BLaER1 (cell line): ENCODE measurements around the gene TNFRSF8.

Source experiments
- H3K27ac ChIP-seq: shearing (Covaris generic); formaldehyde crosslinking; 2 replicates; pipeline ENCODE4 v1.8.1; 2022
- H3K27me3 ChIP-seq: shearing (Covaris generic); formaldehyde crosslinking; 2 replicates; pipeline ENCODE4 v1.8.1; 2022
- H3K36me3 ChIP-seq: shearing (Covaris generic); formaldehyde crosslinking; 2 replicates; pipeline ENCODE4 v1.8.1; 2022
- H3K4me1 ChIP-seq: shearing (Covaris generic); formaldehyde crosslinking; 2 replicates; pipeline ENCODE4 v1.8.1; 2022
- H3K4me2 ChIP-seq: shearing (Covaris generic); formaldehyde crosslinking; 2 replicates; pipeline ENCODE4 v1.8.1; 2022
- H3K4me3 ChIP-seq: shearing (Covaris generic); formaldehyde crosslinking; 2 replicates; pipeline ENCODE4 v1.8.1; 2022
- H3K9ac ChIP-seq: shearing (Covaris generic); formaldehyde crosslinking; 2 replicates; pipeline ENCODE4 v1.8.1; 2022
- H3K9me3 ChIP-seq: shearing (Covaris generic); formaldehyde crosslinking; 2 replicates; pipeline ENCODE4 v1.8.1; 2022
- H4K20me1 ChIP-seq: shearing (Covaris generic); formaldehyde crosslinking; 2 replicates; pipeline ENCODE4 v1.8.1; 2022
- Cebpa-rat ChIP-seq: shearing (Covaris generic); IDR thresholded peaks from 2 replicates; pipeline ENCODE4 v1.8.1; 2022

TNFRSF8 gene

DNA sequence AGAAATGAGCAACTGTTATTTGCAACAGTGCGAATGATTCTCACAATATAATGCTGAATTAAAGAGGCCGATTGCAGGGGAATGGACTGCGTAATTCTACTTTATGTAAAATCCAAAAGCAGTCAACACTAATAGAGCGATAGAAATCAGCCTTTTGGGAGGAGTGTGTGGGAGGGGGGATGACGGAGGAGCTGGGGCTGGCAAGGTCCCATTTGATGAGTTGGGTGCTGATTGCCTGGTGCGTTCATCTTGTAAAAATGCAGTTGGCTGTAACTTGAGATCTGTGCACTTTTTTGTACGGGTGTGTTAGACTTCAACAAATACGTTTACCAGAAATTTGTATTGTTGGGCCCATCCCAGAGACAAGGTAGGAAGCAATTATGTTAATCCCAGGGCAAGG lies 20.7 kb downstream of the TNFRSF8 start:
- H4K20me1 ChIP-seq: no peaks in the 10 kb centered on the region
- peaks cover 70% of the 10 kb centered on the region for H3K4me1 ChIP-seq
- no peak overlapping the region for H3K4me2 ChIP-seq
- no peak for TF ChIP-seq Cebpa-rat
- no peak overlapping the region for H3K27ac ChIP-seq
- H3K9ac ChIP-seq: no peak overlapping the region
- H3K4me3 ChIP-seq: no peak overlapping the region
- peaks cover 16% of the 10 kb centered on the region for H3K9me3 ChIP-seq
- peaks cover 13% of the 10 kb centered on the region for H3K36me3 ChIP-seq
- H3K27me3 ChIP-seq: no peaks in the 10 kb centered on the region

DNA sequence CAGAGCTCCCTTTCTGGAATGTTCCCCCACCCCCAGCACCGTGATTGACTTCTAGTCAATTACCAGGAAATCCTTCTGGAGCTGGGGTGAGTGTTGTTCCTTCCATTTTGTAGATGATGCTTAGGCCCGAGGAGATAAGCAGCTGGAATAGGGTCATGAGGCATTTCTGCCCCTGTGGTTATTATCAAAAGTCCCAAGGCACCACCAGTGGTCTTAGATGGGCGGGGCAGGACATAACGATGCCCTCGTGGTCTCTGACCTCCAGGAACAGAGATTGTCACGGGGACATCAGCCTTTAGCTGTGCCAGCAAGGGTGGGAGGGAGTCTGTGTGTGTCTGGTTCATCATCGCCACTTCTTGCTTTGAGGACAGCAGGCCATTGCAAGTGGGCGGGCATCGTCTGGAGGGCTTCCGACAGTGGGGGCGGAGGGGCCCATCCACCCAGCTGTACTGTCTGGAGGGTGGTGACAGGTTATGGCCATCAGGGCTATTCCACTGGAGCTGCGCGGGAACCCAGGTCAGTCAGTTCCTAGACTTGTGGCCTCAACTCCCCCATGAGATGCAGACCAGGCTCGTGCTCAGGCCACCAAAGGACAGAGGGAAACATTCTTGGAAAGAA lies 22.6 kb downstream of the TNFRSF8 start:
- peaks cover 13% of the 10 kb centered on the region for H3K36me3 ChIP-seq
- H3K9me3 ChIP-seq: peaks cover 16% of the 10 kb centered on the region
- H3K9ac ChIP-seq: no peak overlapping the region
- H3K27ac ChIP-seq: no peak overlapping the region
- peak overlapping the region; percentile 22 for H3K4me2 ChIP-seq
- no peak for TF ChIP-seq Cebpa-rat
- no peak overlapping the region for H3K4me3 ChIP-seq
- peaks cover 5% of the 10 kb centered on the region; the same call in 1 of the 2 replicates for H4K20me1 ChIP-seq
- H3K4me1 ChIP-seq: peaks cover 68% of the 10 kb centered on the region
- no peaks in the 10 kb centered on the region for H3K27me3 ChIP-seq

DNA sequence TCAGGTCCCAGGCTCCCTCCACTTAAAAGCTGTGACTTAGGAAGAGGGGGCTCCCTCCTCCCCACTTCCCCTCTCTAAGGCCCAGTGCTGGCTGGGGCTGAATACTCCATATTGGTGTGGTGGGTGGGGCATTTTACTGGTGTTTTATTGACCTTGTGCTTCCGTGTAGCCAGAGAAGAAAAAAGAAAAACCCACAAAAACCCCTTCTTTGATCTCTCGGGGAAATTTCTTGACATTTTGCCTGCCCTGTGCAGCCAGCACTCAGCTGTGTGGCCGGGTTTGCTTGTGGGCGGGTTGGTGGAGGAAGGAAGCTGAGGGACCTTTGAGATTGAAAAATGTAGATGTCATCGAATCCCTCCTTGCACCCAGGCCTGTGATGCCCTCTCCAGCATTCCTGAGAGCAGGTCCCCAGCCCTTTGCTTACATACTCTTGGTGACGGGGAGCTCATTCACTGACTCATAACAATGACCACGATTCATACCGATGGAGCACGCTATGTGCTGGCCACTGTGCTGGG lies 24.8 kb downstream of the TNFRSF8 start:
- Histone ChIP-seq H3K4me2 (peak overlapping the region; percentile 88), H3K27me3 (no peaks in the 10 kb centered on the region), H3K9ac (peak overlapping the region; percentile 68), H3K4me1 (peaks cover 60% of the 10 kb centered on the region), H3K36me3 (peaks cover 24% of the 10 kb centered on the region), H3K27ac (peak overlapping the region; percentile 89), H3K9me3 (peaks cover 5% of the 10 kb centered on the region; the same call in 1 of the 2 replicates), H3K4me3 (peak overlapping the region; percentile 31), H4K20me1 (peaks cover 5% of the 10 kb centered on the region; the same call in 1 of the 2 replicates)
- no peak for TF ChIP-seq Cebpa-rat

DNA sequence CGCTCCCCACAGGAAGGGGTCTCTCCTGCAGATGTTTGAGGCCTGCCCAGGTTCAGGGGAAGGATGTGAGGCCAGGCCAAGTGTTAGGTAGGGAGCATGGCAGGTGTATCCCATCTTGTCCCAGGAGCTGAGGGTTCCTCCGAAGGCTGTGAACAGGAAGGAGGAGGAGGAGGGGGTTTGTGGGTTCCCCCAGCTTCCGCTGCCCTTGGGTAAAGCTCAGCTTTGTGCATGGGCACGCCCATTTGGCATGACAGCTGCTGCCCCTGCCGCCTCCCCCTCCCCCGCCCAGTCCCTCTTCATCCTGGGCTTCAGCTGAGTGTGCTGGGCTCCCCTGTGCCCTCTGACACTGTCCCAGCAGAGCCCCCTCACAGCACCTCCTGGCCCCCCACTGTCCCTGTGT lies 25.5 kb downstream of the TNFRSF8 start:
- peak overlapping the region; percentile 88 for H3K4me2 ChIP-seq

DNA sequence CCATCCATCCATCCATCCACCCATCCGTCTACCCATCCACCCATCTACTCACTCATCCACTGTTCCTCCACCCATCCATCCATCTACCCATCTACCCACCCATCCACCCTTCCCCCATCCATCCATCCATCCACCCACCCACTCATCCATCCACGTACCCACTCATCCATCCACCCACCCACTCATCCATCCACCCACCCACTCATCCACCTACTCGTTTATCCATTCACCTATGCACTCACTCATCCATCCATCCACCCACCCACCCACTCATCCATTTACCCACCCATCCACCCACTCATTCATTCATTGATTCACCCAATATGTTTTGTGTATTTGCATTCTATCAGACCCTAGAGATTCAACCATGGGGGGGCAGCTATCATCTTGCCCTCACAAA lies 27.2 kb downstream of the TNFRSF8 start:
- peaks cover 5% of the 10 kb centered on the region; the same call in 1 of the 2 replicates for H4K20me1 ChIP-seq
- no peak overlapping the region for H3K27ac ChIP-seq
- TF ChIP-seq Cebpa-rat: no peak
- peaks cover 59% of the 10 kb centered on the region for H3K4me1 ChIP-seq
- no peak overlapping the region for H3K4me3 ChIP-seq
- H3K36me3 ChIP-seq: peaks cover 23% of the 10 kb centered on the region
- no peak overlapping the region for H3K4me2 ChIP-seq
- no peak overlapping the region for H3K9ac ChIP-seq
- H3K27me3 ChIP-seq: no peaks in the 10 kb centered on the region
- no peaks in the 10 kb centered on the region for H3K9me3 ChIP-seq

More for the DNA sequence above, 25.5 kb downstream of the TNFRSF8 start:
- TF ChIP-seq Cebpa-rat: no peak
- peak overlapping the region; percentile 68 for H3K9ac ChIP-seq
- H4K20me1 ChIP-seq: peaks cover 5% of the 10 kb centered on the region; the same call in 1 of the 2 replicates
- peak overlapping the region; percentile 31 for H3K4me3 ChIP-seq
- H3K27me3 ChIP-seq: no peaks in the 10 kb centered on the region
- peak overlapping the region; percentile 89 for H3K27ac ChIP-seq
- peaks cover 24% of the 10 kb centered on the region for H3K36me3 ChIP-seq
- H3K4me1 ChIP-seq: peaks cover 60% of the 10 kb centered on the region
- H3K9me3 ChIP-seq: no peaks in the 10 kb centered on the region

DNA sequence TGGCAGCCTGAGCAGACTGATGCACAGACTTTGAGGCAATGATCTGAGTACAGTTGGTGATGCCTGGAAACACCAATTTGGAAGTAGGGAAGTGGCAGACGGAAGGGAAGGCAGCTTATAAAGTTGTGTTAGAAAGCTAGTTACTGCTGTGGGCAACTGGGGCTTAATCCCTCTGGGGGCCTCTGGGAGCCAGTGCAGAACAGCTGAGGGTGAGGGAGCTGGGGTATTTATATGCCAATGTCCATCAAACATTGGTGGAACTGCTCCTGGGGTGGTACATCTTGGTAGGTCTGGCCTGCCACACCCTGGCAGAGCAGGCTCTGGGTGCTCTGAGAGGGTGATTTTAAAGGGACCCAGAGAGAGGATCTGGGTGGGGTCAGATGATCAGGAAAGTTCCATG lies 28.1 kb downstream of the TNFRSF8 start:
- peaks cover 50% of the 10 kb centered on the region for H3K4me1 ChIP-seq
- TF ChIP-seq Cebpa-rat: no peak

DNA sequence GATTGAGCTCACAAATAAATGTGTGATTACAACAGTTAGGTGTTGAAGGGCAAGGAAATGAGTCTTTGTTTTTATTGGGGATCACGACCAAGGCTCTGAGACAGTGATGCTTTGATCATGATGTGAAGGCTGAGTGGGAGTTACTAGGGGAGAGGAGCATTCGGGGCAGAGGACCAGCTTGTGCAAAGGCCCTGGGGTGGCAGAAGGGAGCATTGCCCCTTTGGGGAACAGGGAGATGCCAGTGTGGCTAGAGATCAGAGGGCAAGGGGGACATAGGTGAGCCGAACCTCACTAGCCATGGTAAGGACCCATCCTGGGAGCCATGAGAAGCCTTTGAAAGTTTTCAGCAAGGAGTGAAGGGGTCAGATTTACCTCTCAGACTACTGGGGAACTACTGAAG lies 31.1 kb downstream of the TNFRSF8 start:
- Histone ChIP-seq H3K4me1 (peaks cover 23% of the 10 kb centered on the region), H3K4me2 (no peak overlapping the region), H3K9ac (no peak overlapping the region), H3K27me3 (no peaks in the 10 kb centered on the region), H4K20me1 (peaks cover 2% of the 10 kb centered on the region; the same call in 1 of the 2 replicates), H3K36me3 (peaks cover 36% of the 10 kb centered on the region), H3K27ac (no peak overlapping the region), H3K9me3 (peaks cover 13% of the 10 kb centered on the region), H3K4me3 (no peak overlapping the region)
- no peak for TF ChIP-seq Cebpa-rat

More for the DNA sequence above, 28.1 kb downstream of the TNFRSF8 start:
- Histone ChIP-seq H3K27ac (no peak overlapping the region), H3K9me3 (peaks cover 6% of the 10 kb centered on the region), H3K27me3 (no peaks in the 10 kb centered on the region), H3K36me3 (peaks cover 25% of the 10 kb centered on the region), H3K4me3 (no peak overlapping the region), H3K4me2 (0 out of 2 replicates have a peak overlapping the region, but pooled peaks have one; percentile 9), H4K20me1 (peaks cover 5% of the 10 kb centered on the region; the same call in 1 of the 2 replicates), H3K9ac (no peak overlapping the region)

DNA sequence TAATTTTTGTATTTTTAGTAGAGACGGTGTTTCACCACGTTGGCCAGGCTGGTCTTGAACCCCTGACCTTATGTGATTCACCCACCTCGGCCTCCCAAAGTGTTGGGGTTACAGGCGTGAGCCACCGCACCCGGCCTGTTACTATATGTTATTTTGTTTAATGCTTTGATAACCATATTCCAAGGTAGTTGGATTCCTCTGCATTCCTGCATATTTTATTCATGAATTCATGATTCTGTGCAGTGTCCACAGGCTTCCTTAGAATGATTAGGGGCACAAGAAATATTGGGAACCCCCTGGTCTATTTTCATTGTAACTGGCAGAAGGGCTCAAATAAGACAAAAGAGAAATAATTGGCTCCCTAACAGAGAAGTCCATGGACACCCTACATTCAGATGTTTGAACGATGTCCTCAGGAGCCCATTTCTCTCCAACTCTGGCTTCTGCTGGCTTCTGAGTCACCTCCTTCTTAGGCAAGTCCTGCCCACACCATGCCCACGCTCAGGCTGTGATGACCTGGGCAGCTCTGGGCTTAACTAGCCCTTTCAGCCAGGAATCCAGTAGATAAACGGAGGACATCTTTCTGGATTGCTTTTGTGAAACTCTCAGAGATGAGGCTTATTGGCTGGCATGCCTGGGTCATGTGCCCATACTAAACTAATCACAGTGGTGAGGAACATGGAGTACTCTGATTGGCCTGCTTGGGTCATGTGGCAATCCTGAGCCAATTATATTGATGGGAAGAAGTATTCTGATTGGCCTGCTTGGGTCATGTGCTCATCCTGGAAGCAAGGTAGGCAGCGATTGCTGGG lies 32.6 kb downstream of the TNFRSF8 start:
- no peaks in the 10 kb centered on the region for H4K20me1 ChIP-seq
- no peak overlapping the region for H3K4me2 ChIP-seq
- H3K9me3 ChIP-seq: peaks cover 13% of the 10 kb centered on the region
- H3K27ac ChIP-seq: no peak overlapping the region
- no peak overlapping the region for H3K9ac ChIP-seq
- peaks cover 12% of the 10 kb centered on the region for H3K4me1 ChIP-seq
- H3K27me3 ChIP-seq: no peaks in the 10 kb centered on the region
- H3K36me3 ChIP-seq: peaks cover 38% of the 10 kb centered on the region
- TF ChIP-seq Cebpa-rat: no peak
- H3K4me3 ChIP-seq: no peak overlapping the region

DNA sequence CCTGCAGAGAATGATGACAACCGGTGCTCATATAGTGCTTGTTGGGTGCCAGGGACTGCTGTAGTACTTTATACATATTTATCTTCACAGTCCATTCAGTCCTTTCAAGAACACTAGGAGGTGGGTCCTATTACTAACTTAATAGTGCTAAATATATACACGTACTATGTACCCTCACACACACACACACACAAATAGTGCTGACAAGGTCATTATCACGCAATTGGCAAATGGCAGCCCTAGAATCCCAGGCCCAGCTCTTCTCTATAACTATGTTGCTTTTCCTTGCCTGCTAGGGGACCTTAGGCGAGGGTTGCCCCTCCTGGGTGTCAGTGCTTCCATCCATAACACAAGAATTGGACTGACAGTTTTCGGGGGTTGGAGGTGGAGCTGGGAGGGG lies 33.5 kb downstream of the TNFRSF8 start:
- H3K4me1 ChIP-seq: peaks cover 2% of the 10 kb centered on the region; the same call in 1 of the 2 replicates
- H3K9me3 ChIP-seq: peaks cover 13% of the 10 kb centered on the region
- no peaks in the 10 kb centered on the region for H4K20me1 ChIP-seq
- H3K9ac ChIP-seq: no peak overlapping the region
- H3K27ac ChIP-seq: no peak overlapping the region
- TF ChIP-seq Cebpa-rat: no peak
- H3K4me2 ChIP-seq: no peak overlapping the region
- H3K36me3 ChIP-seq: peaks cover 39% of the 10 kb centered on the region
- H3K4me3 ChIP-seq: no peak overlapping the region
- H3K27me3 ChIP-seq: no peaks in the 10 kb centered on the region

DNA sequence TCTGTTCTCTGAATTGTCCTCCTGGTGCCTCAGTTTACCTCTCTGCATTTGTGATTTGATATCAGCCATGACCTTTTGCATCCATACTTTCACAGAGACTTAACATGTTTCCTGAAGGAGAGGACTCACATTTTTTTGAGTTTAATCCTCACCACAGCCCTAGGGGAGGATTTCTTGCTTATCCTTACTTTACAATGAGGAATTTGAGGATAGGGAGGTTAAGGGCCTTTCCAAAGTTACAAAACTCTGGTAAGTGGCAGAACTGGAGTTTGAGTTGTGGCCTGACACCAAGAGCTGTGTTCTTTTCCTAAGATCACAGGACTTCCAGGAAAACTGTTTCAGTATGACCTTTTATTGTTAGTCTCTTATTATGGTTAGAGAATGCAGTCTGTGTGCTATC lies 34.2 kb downstream of the TNFRSF8 start:
- no peak overlapping the region for H3K4me3 ChIP-seq
- H3K4me1 ChIP-seq: no peaks in the 10 kb centered on the region
- H3K9ac ChIP-seq: no peak overlapping the region
- no peaks in the 10 kb centered on the region for H3K27me3 ChIP-seq
- H3K27ac ChIP-seq: no peak overlapping the region
- no peak overlapping the region for H3K4me2 ChIP-seq
- TF ChIP-seq Cebpa-rat: no peak
- H4K20me1 ChIP-seq: no peaks in the 10 kb centered on the region
- peaks cover 39% of the 10 kb centered on the region for H3K36me3 ChIP-seq
- peaks cover 13% of the 10 kb centered on the region for H3K9me3 ChIP-seq
